Ectodermal cell (in vitro differentiated cells): ENCODE measurements around the gene SPECC1L.
"Not testable (repeated sequence)": the region's sequence is repeated elsewhere in the genome, so short reads cannot be mapped to it uniquely, and the experiment has no call there.

Experiments
- H3K27ac ChIP-seq: 2 replicates; pipeline ENCODE4 v1.7.0; 2013; ENCODE audit warnings: mild to moderate bottlenecking, low read depth, low read length; ENCODE audit not compliant: insufficient read depth, poor library complexity, severe bottlenecking
- H3K27me3 ChIP-seq: 2 replicates; pipeline ENCODE4 v1.7.0; 2013; ENCODE audit warnings: mild to moderate bottlenecking, low read length; ENCODE audit not compliant: insufficient read depth, control insufficient read depth, poor library complexity, severe bottlenecking
- H3K36me3 ChIP-seq: one replicate; pipeline ENCODE4 v1.7.0; 2013; ENCODE audit warnings: low read length; ENCODE audit not compliant: control insufficient read depth, insufficient read depth
- H3K4me1 ChIP-seq: one replicate; pipeline ENCODE4 v1.7.0; 2013; ENCODE audit warnings: low read length; ENCODE audit not compliant: control insufficient read depth, insufficient read depth
- H3K4me3 ChIP-seq: 2 replicates; pipeline ENCODE4 v1.7.0; 2013; ENCODE audit warnings: low read depth, low read length, control low read depth; ENCODE audit not compliant: insufficient read depth
- H3K9me3 ChIP-seq: 2 replicates; pipeline ENCODE4 v1.7.0; 2013; ENCODE audit warnings: mild to moderate bottlenecking, low read length, moderate library complexity; ENCODE audit not compliant: control insufficient read depth
- WGBS, 2 experiments: methylation state at CpG; one replicate each; pipeline ENCODE4 v1.1.7; 2013; ENCODE audit warnings: missing lambda C conversion rate in 2 of 2; 5-methylcytosine and 5-hydroxymethylcytosine counted together

Gene SPECC1L

GRCh38 chr22:24235315-24235714, 35.3 kb upstream of the SPECC1L start:
- WGBS, 2 experiments = 89 to 96% methylated on average over 4 of the region's 4 CpGs
- Histone ChIP-seq H3K4me3 (no peak overlapping the region), H3K27me3 (no peaks in the 10 kb centered on the region), H3K4me1 (peaks cover 5% of the 10 kb centered on the region), H3K9me3 (no peaks in the 10 kb centered on the region), H3K36me3 (no peaks in the 10 kb centered on the region), H3K27ac (no peak overlapping the region)

DNA sequence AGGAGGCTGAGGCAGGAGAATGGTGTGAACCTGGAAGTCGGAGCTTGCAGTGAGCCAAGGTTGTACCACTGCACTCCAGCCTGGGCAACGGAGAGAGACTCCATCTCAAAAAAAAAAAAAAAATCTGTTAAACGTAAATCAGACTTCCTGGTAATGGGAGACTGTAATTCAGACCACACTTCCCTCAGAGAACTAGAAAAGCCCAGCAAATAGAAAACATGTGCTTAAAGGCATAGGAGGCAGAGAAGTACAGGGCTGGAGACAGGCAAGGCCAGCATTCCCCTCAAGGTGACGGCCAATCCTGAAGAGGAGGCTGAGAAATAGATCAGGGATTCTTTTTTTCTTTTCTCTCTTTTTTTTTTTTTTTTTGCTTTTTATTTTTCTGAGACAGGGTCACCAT, 34.0 kb upstream of the SPECC1L start:
- Histone ChIP-seq H3K36me3 (no peaks in the 10 kb centered on the region), H3K4me1 (no peaks in the 10 kb centered on the region), H3K9me3 (no peaks in the 10 kb centered on the region), H3K27ac (no peak overlapping the region), H3K4me3 (no peak overlapping the region), H3K27me3 (no peaks in the 10 kb centered on the region)
- WGBS, 2 experiments = 88 to 96% methylated on average over 3 to 4 of the region's 4 CpGs

DNA sequence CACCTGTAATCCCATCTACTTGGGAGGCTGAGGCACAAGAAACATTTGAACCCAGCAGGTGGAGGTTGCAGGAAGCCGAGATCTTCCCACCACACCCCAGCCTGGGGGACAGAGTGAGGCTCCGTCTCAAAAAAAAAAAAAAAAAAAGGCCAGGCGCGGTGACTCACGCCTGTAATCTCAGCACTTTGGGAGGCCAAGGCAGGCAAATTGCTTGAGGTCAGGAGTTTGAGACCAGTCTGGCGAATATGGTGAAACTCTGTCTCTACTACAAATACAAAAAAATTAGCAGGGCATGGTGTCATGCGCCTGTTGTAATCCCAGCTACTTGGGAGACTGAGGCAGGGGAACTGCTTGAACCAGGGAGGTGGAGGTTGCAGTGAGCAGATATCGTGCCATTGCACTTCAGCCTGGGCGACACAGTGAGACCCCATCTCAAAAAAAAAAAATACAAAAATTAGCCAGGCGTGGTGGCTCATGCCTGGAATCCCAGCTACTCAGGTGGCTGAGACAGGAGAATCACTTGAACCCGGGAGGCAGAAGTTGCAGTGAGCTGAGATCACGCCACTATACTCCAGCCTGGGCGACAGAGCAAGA, 32.4 kb upstream of the SPECC1L start:
- H3K9me3 ChIP-seq, H3K4me3 ChIP-seq, H3K36me3 ChIP-seq, H3K4me1 ChIP-seq, H3K27me3 ChIP-seq, H3K27ac ChIP-seq: not testable (repeated sequence)
- 91 to 95% methylated on average over 13 of the region's 13 CpGs for WGBS, 2 experiments

- Histone ChIP-seq H3K4me1 (no peaks in the 10 kb centered on the region), H3K27me3 (no peaks in the 10 kb centered on the region), H3K36me3 (no peaks in the 10 kb centered on the region), H3K4me3 (no peak overlapping the region), H3K9me3 (no peaks in the 10 kb centered on the region), H3K27ac (no peak overlapping the region)
- WGBS, 2 experiments = 93 to 94% methylated on average over 6 of the region's 6 CpGs
Measured at GRCh38 chr22:24240381-24240780, 30.2 kb upstream of the SPECC1L start.

- H3K27ac ChIP-seq, H3K36me3 ChIP-seq, H3K27me3 ChIP-seq, H3K4me1 ChIP-seq, H3K9me3 ChIP-seq, H3K4me3 ChIP-seq: not testable (repeated sequence)
- 90 to 96% methylated on average over 5 to 7 of the region's 9 CpGs for WGBS, 2 experiments
Measured at GRCh38 chr22:24240985-24241692, 29.5 kb upstream of the SPECC1L start.

DNA sequence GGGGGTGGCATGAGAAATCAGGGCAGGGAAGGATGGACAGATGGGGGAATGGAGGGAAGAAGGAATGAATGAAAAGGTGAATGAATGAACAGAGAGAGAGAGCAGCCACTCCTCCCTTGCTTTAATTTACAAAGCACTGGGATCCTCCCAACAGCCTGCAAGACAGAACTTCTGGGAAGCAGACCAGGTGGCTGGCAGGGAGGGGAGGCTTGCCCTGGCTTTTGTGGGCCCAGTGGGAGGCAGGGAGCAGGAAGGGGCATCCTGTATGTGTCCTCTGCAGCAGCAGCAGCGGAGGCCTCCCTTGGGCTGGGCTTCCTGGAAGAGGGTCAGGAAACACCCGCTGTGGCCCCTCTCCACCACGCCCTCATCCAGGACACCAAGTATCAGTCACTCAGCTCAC, 27.2 kb upstream of the SPECC1L start:
- not testable (repeated sequence) for H3K27me3 ChIP-seq, H3K4me3 ChIP-seq, H3K4me1 ChIP-seq, H3K27ac ChIP-seq, H3K36me3 ChIP-seq, H3K9me3 ChIP-seq
- WGBS, 2 experiments = 67 to 97% methylated on average over 1 to 2 of the region's 3 CpGs

DNA sequence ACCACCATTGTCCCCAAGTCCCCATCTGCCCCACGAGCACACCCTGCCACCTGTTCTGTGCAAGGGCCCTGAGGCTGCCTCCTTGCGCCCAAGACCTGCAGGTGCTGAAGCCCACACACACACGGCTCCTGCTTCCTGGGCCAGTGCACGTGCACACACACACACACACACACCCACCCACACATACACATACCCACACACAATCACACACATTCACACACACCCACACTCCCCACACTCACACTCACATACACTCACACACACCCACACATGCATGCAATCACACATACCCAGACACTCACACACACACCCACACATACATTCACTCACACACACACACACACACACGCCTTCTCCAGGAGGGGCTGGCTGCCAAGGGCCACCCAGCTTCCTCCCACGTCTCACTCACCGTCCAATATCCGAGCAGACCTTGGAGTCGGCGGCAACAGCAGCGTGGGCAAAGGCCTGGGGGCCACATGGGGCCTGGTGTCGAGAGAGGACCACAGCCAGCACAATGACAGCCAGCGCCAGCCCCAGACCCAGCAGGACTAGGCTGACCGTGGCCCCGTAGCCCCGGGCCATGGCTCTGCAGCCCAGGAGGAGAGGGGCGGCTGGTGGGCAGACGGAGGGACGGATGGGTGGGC, 26.4 kb upstream of the SPECC1L start:
- WGBS, 2 experiments = 92 to 94% methylated on average over 19 of the region's 19 CpGs
- H3K36me3 ChIP-seq = no peaks in the 10 kb centered on the region
- no peaks in the 10 kb centered on the region for H3K9me3 ChIP-seq
- no peaks in the 10 kb centered on the region for H3K27me3 ChIP-seq
- no peak overlapping the region for H3K4me3 ChIP-seq
- H3K4me1 ChIP-seq = no peaks in the 10 kb centered on the region
- H3K27ac ChIP-seq = no peak overlapping the region

DNA sequence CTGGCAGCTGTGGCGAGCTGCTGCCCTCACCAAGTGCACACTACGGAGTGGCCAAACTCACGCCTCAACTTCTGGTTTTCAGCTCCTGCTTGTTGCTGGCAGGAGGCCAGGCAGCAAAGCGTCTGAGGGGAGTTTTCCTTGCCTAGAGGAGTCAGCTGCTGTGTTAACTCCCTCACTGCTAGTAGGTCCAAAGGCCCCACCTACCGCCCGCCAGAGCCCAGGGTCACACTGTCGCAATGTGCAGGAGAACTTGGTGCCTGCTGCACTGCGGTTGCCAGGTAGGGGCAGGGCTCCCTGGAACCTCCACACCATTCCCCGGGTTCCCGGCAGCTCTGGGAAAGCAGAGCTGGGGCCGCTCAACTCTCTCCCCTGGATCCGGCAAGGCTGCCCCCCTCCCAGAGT, 25.6 kb upstream of the SPECC1L start, which contains the start of gene GGT5:
TSS of gene GGT5 (minus strand) at position 53 of the 402 bp plus-strand sequence. CDS start 357 bp downstream, outside the sequence.
- not testable (repeated sequence) for H3K27ac ChIP-seq, H3K9me3 ChIP-seq, H3K27me3 ChIP-seq, H3K4me3 ChIP-seq, H3K36me3 ChIP-seq, H3K4me1 ChIP-seq
- WGBS, 2 experiments = 74 to 80% methylated on average over 12 of the region's 12 CpGs

DNA sequence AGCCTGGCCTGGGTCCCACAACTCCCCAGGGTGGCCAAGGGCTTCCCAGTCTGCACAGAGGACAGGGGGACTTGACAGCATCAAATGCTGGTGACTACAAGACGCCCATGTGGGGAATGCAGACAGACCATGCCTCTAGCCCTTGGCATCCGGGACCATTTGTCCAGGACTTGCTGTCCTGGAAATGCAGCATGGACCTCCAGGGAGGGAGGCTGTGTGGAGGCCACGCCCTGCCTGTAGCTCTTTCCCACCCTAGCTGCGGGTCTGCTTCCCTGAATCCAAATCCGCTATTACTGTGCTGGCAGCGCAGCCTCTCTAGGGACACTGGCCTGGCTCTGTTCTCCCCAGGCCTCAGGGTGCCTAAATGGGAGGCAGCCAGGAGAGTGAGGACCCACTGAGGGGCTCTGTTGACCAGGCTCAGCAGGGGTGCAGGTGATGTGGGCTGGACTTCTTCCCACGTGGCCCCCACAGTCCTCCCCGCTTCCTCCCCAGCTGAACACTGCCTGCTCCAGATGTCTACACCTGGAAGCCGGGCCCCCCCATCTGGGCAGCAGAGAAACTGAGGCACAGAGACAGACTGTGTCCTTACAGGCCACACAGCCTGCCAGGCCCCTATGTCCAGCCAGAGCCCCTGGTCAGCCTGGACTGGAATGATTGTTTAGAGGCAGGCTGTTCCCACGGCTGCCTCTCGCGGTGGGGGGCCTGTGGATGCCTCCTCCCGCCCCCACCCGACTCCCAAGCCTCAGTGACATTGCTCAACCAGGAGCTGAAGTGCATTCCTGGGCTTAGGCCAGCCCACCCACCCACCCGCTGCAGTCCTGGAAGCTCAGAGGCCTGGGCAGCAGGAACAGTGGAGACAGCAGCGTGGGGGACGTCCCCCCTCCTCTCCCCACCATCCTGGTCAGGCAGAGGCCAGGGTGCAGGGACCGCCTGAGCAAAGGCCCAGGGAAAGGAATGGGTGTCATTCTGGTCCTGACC, 24.8 kb upstream of the SPECC1L start:
- WGBS, 2 experiments = 79 to 82% methylated on average over 15 to 18 of the region's 18 CpGs
- H3K9me3 ChIP-seq, H3K4me1 ChIP-seq, H3K4me3 ChIP-seq, H3K27ac ChIP-seq, H3K36me3 ChIP-seq, H3K27me3 ChIP-seq: not testable (repeated sequence)
